ENCODE data around the gene CERS2.

CERS2 gene

DNA sequence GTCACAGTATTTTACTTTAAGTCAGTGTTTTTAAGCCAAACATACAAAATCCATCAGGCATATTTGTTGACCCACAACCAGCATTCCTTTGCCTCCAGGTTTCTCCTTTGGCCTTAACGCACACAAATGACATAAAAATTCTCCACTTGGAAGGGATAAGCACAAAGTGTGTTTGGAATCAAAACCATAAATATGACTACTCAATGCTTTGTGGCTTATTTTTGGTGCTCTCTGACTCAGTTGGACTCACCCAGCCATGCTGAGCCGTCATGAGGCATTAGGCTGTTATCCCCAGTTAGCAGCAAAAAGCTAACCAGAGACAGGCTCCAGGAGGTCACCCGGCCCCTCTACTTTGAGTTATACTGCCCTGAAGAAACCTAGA, 34.6 kb upstream of the CERS2 start:
- H3K27ac ChIP-seq, result peak overlapping the region; percentile 64 to 94
- TF ChIP-seq, protein P1, sequence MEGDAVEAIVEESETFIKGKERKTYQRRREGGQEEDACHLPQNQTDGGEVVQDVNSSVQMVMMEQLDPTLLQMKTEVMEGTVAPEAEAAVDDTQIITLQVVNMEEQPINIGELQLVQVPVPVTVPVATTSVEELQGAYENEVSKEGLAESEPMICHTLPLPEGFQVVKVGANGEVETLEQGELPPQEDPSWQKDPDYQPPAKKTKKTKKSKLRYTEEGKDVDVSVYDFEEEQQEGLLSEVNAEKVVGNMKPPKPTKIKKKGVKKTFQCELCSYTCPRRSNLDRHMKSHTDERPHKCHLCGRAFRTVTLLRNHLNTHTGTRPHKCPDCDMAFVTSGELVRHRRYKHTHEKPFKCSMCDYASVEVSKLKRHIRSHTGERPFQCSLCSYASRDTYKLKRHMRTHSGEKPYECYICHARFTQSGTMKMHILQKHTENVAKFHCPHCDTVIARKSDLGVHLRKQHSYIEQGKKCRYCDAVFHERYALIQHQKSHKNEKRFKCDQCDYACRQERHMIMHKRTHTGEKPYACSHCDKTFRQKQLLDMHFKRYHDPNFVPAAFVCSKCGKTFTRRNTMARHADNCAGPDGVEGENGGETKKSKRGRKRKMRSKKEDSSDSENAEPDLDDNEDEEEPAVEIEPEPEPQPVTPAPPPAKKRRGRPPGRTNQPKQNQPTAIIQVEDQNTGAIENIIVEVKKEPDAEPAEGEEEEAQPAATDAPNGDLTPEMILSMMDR (IDR thresholded peaks at IDR 0.05), result no peak
- DNase-seq (ENCODE audit: low spot score), result no peak
- H3K4me3 ChIP-seq, result peak overlapping the region; percentile 91

DNA sequence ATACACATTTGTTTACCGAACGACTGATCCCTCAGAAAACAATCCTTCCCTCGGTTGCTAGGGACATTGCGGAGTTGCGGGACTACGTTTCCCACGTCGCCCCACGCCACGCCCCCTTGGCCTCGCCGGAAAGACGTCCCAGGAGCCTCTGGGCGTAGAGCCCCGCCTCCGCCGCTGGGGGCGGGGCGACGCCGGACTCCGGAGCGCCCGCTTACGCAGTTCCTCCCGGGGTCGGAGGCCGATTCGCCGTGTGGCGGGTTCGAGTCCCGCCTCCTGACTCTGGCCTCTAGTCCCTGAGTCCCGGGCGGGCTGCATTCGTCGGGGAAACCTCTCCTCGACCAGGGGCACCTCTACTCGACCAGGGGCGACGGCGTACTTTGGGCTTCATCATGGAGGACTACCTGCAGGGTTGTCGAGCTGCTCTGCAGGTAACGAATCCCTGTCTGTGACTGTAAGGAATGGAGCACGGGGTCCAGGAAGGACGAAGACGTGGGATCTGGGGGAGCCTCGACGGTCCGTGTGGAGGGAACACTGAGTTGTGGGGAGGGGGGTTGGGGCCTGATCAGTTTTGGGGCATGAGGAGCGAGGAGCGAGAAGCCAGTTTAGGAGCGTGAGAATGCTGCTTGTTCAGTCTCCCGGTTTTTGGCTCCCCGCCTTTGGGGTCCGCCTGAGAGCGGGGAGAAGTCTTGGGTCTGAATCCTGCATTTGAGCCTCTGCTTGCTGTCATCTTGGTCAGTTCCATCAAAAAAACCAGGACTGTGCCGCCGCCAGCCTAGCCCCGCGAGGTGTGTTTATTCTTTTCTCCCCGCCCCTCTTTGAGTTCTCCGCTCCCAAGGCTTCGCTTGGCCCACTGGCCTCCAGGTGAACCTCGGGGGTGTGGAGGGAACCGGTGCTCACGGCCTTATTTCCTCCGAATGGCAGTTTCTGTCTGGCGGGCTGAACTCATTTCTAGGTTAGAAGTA, 33.9 kb upstream of the CERS2 start, which contains the start of gene PRUNE1:
Gene PRUNE1 (plus strand): TSS at position 206 of the 962 bp plus-strand sequence. CDS start 184 bp downstream, at position 390.
- Histone ChIP-seq H3K27ac (peak within 1 kb of the TSS; percentile 64 to 94), H3K4me3 (peak within 1 kb of the TSS; percentile 91)
- TF ChIP-seq, protein P1 (IDR thresholded peaks at IDR 0.05), result no peak
- peak; percentile 98 for DNase-seq (ENCODE audit: low spot score)

GRCh38 chr1:151007853-151008243, 33.2 kb upstream of the CERS2 start:
- Histone ChIP-seq H3K27ac (peak overlapping the region; percentile 64 to 94), H3K4me3 (peak overlapping the region; percentile 91)
- TF ChIP-seq, protein P1 (IDR thresholded peaks at IDR 0.05), result no peak
- no peak for DNase-seq (ENCODE audit: low spot score)

DNA sequence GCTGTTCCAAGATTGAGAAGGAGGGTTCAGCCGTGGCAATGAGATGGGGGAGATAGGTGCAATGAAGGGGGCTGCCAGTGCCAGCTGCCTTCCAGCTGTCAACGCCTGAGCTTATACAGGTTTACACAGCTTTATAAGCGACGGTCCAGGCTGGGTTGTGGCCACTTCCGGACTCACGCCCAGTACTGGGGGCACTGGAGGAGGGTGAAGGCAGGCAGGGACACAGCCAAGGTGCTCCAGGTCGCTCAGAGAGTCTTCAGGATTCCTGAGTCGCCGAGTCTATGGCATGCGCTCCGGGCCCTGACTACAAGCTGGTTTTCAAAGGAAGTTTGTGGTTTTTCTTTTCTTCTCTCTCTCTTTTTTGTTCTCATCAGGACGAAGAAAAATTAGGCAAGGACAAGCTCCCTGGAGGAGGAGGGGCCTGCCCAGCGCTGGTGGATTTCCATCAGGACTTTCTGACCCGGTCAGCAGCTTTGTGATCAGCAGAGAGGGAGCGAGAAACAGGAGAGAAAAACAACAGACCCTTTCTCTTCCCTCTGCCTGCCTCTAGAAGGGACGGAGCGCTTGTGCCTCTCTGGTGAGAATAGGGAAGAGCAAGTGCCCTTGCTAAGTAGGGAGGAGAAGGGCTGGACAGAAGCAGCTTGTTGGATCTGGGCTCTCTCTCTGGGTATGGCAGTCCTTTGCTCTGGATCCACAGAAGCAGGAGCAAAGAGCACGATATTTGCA, 31.9 kb upstream of the CERS2 start, which contains the start of gene MINDY1:
Gene MINDY1 (minus strand): TSS at position 576 of the 726 bp plus-strand sequence. CDS start 4,285 bp downstream, outside the sequence.
- peak within 1 kb of the TSS; percentile 91 for H3K4me3 ChIP-seq
- no peak for DNase-seq (ENCODE audit: low spot score)
- peak within 1 kb of the TSS; percentile 64 to 94 for H3K27ac ChIP-seq
- TF ChIP-seq, protein P1 (IDR thresholded peaks at IDR 0.05), result peak; percentile 29

DNA sequence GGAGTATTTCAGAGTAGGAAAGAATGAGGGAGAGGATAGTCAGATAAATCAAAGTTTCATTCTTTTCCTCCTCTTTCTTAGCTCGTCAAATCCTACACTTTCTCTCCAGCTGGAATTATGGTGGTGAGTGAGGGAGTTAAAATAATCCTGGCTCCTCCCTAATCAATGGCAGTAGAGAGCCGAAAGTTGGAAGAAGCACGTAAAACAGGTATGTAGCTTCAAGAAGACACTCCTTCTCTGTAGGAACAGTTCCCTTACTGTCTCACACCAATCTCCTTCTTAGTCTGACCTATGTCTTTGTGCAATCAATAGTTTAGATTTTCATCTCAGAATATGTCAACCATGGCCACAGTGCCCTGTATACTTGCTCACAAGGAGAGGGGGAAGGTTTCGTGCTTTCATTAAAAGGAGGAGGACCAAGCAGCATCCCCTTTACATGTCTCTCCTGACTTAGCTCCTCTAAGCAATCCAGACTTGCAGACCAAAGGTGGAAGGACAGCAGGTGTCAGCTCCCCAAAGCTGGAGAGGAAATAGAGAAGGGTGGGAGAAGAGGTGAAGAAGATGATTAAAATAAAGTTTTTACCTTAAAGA, 31.2 kb upstream of the CERS2 start:
- H3K4me3 ChIP-seq, result peak overlapping the region; percentile 79
- H3K27ac ChIP-seq, result peak overlapping the region; percentile 64 to 94
- DNase-seq (ENCODE audit: low spot score), result no peak
- TF ChIP-seq, protein P1 (IDR thresholded peaks at IDR 0.05), result no peak

DNA sequence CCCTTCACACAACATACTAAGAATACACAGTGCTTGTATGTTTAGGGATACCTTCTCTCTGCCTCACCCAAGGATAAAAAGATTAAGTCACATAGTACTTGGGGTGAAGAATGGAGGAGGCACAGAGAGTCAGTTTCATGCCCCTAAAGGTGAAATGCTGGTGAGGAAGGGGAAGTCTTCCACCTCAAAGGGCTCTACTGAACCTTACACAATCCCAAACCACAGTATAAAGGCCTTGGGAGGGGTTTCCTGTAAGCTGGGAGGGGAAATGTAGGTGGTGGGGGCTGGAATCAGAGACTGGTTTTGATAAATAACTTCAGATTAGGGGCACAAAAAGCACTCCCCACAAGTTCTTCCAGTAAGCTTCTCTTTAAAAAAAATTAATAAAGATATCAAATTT, 28.5 kb upstream of the CERS2 start:
- peak overlapping the region; percentile 44 for H3K4me3 ChIP-seq
- TF ChIP-seq, protein P1 (IDR thresholded peaks at IDR 0.05), result no peak
- DNase-seq (ENCODE audit: low spot score), result no peak
- peak overlapping the region; percentile 10 to 54 for H3K27ac ChIP-seq

Data from coronary artery (tissue), 2 donors.